GM12872 (cell line): ENCODE data around the gene TNFRSF8.

Source experiments
- TF ChIP-seq, protein P1 (sequence below): IDR thresholded peaks from 3 replicates; pipeline ENCODE4 v1.5.1; 2011; ENCODE audit warnings: low read depth, mild to moderate bottlenecking, low read length, moderate library complexity; ENCODE audit not compliant: insufficient read depth

Gene TNFRSF8

DNA sequence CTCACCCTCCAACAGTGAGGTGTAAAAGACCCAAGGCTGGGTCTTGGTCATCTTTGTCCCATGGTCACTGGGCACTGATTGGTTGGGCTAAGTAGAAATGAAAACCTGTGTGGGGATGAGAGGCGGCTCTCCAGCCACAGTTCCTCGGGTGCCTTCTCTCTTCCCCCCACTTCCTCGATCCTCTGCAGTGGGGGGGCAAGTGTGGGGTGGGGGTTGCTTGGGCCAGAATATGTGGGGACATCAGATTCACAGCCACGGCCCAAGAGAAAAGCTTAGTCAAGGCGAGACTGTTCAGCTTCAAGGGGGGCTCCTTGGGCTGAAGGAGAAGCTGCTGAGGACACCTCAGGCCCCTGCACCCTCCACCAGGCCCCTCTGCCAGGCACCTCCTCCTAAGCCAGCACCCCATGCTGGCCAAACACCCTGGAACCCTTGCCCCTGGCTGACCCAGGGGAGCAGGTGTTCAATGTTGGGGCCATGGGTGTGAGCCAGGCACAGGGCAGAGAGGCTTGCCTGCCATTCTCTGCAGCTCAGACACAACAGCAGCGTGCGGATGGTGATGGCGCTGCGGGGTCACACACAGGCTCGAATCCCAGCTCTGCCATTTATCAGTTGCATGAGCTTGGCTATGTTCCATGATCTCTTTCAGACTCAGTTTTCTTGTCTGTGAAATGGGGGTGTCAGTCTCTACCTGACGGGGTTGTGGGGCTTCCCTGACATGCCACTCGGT, 82.7 kb downstream of the TNFRSF8 start:
- TF ChIP-seq, protein P1, sequence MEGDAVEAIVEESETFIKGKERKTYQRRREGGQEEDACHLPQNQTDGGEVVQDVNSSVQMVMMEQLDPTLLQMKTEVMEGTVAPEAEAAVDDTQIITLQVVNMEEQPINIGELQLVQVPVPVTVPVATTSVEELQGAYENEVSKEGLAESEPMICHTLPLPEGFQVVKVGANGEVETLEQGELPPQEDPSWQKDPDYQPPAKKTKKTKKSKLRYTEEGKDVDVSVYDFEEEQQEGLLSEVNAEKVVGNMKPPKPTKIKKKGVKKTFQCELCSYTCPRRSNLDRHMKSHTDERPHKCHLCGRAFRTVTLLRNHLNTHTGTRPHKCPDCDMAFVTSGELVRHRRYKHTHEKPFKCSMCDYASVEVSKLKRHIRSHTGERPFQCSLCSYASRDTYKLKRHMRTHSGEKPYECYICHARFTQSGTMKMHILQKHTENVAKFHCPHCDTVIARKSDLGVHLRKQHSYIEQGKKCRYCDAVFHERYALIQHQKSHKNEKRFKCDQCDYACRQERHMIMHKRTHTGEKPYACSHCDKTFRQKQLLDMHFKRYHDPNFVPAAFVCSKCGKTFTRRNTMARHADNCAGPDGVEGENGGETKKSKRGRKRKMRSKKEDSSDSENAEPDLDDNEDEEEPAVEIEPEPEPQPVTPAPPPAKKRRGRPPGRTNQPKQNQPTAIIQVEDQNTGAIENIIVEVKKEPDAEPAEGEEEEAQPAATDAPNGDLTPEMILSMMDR, result no peak

DNA sequence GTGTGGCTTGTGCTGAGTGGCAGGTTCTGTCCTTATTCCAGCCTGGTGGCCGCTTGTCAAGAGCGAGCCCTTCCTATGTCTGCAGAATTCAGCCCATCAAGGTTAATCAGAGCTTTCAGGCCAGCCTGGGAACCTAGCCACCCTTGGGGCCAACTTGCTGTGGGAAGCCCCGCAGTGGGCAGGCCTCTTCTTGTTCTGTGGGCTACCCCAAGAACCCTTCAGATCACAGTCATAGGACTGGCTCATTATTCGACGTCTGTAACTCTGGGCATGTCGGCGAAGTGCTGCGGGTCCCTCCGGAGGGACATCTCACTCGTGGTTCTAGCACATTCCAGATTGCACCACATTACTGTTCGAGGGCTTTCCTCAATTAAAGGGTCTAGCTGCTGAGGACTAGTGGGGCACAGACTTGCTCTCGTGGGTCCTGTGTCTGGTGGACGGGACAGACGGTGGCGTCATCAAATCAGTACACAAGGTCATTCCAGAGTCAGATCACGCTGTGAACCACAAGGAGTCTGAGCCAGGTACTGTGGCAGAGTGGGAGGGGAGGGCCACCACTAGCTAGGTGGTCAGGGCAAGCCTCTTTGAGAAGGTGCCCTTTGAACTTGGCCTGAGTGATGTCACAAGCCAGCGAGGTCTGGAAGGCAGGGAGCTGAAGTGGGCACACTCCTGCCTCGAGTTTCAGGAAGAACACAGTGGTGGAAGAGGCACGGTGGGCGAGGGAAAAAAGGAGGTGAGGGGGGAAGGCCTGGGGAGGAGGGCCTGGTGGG, 83.4 kb downstream of the TNFRSF8 start:
- TF ChIP-seq, protein P1, result no peak

DNA sequence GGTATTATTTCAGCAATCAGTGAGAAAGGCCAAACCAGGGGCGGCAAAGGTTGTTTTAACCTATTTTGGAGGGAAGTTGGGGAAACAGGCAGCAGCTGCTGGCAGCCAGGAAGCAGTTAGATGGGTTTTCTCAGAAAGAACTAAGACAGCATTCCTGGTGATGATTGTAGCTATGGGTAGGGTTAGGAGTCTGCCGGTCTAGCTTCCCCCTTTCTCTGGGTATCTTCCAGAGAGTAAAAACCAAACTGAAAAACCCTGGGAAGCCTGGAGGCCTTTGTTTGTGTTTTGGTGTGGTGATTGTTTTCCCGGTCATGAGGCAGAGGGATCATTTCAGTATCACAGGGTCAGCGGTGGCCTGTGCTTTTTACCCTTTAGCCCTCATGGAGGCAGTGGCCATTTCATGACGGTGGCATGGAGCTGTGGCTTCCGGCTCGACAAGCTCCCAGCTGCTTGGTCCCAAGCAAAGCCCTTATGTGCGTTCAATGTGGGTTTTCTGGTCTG, 84.1 kb downstream of the TNFRSF8 start:
- TF ChIP-seq, protein P1, result no peak

DNA sequence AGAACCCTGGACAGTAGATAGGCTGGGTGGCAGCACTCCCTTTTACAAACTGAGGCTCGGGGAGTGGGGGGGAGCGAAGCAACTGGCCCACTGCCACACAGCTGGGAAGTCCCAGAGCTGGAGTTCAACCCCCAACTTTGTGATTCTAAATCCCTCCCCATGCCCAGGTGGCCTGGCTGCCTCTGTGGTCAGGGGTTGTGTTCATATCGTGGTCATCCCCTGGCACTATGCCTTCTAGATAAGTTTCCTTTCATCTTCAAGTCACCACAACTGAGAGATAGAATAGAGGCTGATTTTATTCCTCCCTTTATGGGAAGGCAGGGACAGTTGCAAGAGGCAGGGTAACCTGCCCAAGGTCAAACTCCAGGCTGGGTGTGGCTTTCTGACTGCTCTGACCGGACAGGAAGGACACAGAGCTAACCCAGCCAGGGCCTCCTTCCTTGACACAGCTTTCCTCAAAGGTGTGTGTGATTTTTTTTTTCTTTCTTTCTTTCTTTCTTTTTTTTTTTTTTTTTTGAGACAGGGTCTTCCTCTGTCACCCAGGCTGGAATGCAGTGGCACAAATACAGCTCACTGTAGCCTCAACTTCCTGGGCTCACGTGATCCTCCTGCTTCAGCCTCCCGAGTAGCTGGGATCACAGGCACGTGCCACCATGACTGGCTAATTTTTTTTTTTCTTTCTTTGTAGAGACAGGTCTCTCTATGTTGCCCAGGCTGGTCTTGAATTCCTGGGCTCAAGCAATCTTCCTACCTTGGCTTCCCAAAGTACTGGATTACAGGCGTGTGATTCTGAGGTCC, 85.3 kb downstream of the TNFRSF8 start:
- TF ChIP-seq, protein P1, result no peak

DNA sequence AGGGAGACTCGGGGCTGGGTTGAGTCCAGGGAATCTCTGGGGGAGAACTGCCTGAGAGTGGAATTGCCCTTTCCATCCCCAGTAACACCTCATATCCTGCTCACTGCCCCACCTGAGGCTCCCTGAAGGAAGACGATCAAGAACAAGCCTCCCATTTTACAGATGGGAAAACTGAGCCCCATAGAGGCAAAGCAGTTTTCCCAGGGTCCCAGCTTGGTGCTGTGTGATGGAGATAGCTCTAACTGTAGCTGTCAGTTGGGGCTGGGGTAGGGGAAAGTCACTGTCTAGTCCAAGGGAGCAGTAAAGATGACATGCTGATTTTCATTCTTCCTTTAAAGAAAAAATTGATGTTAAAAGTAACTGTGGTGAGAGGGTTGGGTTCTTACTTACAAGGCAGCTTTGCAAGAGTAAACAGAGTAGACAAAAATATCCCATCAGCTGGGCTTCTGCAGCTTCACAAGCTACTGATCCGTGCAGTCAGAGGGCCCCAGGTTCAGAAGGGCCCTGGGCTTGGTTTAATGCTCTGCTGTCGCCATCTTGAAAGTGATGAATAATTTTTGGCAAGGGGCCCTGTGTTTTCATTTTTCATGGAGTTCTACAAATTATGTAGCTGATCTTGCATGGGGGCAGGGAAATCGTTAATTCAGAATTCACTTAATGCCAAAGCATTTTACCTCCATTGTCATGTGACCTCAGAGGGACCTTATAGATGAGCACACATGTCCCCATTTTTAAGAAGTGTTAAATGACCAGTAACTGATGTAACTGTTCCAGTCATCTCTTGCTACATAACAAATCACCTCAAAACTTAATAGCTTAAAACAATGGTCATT, 86.1 kb downstream of the TNFRSF8 start:
- TF ChIP-seq, protein P1, result no peak

DNA sequence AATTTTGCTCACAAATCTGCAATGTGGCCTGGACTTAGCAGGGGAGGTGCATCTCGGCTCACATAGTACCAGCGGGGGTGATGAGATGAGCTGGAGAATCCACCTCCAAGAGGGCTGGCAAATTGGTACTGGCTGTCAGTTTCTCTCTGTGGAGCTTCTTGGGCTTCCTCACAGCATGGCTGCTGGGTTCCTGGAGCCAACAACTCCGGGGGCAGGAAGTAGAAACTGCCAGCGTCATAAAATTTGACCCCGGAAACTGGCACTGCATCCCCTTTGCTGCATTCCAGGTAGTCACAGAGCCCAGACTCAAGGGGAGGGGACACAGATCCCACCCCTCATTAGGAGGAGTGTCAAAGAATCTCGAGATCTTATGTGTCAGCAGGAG, 86.7 kb downstream of the TNFRSF8 start:
- TF ChIP-seq, protein P1, result no peak
